ENCODE measurements around the gene PSME3.

DNA sequence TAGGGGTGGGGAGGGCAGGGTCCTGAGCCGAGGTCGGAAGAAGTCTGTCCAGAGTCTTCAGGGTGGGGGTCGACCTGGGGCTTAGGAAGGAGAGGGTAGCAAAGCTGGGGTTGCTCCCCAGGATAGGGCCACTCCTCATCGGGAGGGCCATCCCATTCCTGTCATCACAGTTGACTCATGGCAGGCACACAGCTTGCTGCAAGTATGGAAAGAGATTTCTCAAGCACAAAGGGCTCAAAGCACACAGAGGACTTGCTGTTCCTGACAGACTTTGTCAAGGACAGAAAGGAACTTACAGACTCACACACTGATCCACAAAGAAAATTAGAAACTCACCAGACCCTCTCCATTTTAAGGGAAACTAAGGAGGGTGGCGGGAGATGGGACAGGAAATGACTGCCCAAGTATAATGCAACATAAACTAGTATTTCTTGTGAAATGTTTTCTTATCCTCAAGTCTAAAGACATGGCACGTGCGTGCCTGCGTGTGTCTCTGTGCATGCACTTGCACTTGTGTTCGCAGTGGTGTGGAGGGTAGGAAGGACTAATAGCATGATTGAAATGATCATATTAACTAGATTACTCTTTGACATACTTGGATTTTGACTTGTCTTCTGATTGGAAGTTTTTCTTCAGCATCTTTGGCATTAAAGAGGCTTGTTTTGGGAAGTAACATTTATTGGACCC lies 13.5 kb downstream of the PSME3 start:
- TF ChIP-seq EZH2 (IDR thresholded peaks at IDR 0.05; ENCODE audit: insufficient read depth, poor library complexity, severe bottlenecking) (no peak), EZH2phosphoT487 (IDR thresholded peaks at IDR 0.05; ENCODE audit: insufficient read depth, low read depth) (no peak)

Data from GM23248 (cell line).